Measurements from ENCODE around the gene MYD88. TPM values are rescaled to one million over a fixed set of nuclear protein-coding genes. Genes with fewer than 3 reads are reported as not detected.

Gene MYD88
- total RNA-seq, 1 donor from 2014 or later: 24.2 TPM

GRCh38 chr3:38177181-38177580, 38.7 kb downstream of the MYD88 start:
- TF ChIP-seq CTCF (IDR thresholded peaks at IDR 0.05; ENCODE audit: unreplicated experiment): no peak
- Mint-ChIP-seq H3K4me3 (ENCODE audit: low read depth) (no peak overlapping the region), H3K27ac (no peak overlapping the region), H3K9me3 (ENCODE audit: low read depth) (no peaks in the 10 kb centered on the region), H3K27me3 (no peaks in the 10 kb centered on the region), H3K4me1 (ENCODE audit: low read depth) (peaks cover 4% of the 10 kb centered on the region), H3K36me3 (ENCODE audit: insufficient read depth) (peaks cover 2% of the 10 kb centered on the region)
- DNase-seq (ENCODE audit: low spot score, unreplicated experiment): no peak

- H3K27ac Mint-ChIP-seq: no peak overlapping the region
- H3K4me3 Mint-ChIP-seq (ENCODE audit: low read depth): no peak overlapping the region
- H3K9me3 Mint-ChIP-seq (ENCODE audit: low read depth): peaks cover 4% of the 10 kb centered on the region
- H3K36me3 Mint-ChIP-seq (ENCODE audit: insufficient read depth): peaks cover 29% of the 10 kb centered on the region
- H3K27me3 Mint-ChIP-seq: no peaks in the 10 kb centered on the region
- no peak for TF ChIP-seq CTCF (IDR thresholded peaks at IDR 0.05; ENCODE audit: unreplicated experiment)
- DNase-seq (ENCODE audit: low spot score, unreplicated experiment): no peak
- H3K4me1 Mint-ChIP-seq (ENCODE audit: low read depth): peaks cover 5% of the 10 kb centered on the region
These were observed 48.3 kb downstream of the MYD88 start for GRCh38 chr3:38186781-38187180.

- Mint-ChIP-seq H3K9me3 (ENCODE audit: low read depth) (peaks cover 4% of the 10 kb centered on the region), H3K4me1 (ENCODE audit: low read depth) (peaks cover 3% of the 10 kb centered on the region), H3K4me3 (ENCODE audit: low read depth) (no peak overlapping the region), H3K27ac (no peak overlapping the region), H3K27me3 (no peaks in the 10 kb centered on the region), H3K36me3 (ENCODE audit: insufficient read depth) (peaks cover 25% of the 10 kb centered on the region)
- no peak for DNase-seq (ENCODE audit: low spot score, unreplicated experiment)
- TF ChIP-seq CTCF (IDR thresholded peaks at IDR 0.05; ENCODE audit: unreplicated experiment): no peak
These were observed 52.0 kb downstream of the MYD88 start for GRCh38 chr3:38190481-38190881.

Other genes with a start within 250 kb of the MYD88 start
- 6.8 and 7.6 TPM in 2 replicates for gene VILL, start 147.9 kb upstream of the MYD88 start, total RNA-seq
- 30.0 and 33.3 TPM in 2 replicates for gene PLCD1, start 109.0 kb upstream of the MYD88 start, total RNA-seq
- gene DLEC1, start 99.5 kb upstream of the MYD88 start, total RNA-seq: 1.3 and 1.8 TPM in 2 replicates
- gene ACAA1, start 1.5 kb upstream of the MYD88 start, total RNA-seq: 97.8 and 104 TPM in 2 replicates
- gene OXSR1, start 26.9 kb downstream of the MYD88 start, total RNA-seq: 55.5 and 56.3 TPM in 2 replicates
- gene SLC22A13, start 127.2 kb downstream of the MYD88 start, total RNA-seq: 0.62 and 0.67 TPM in 2 replicates
- 0.18 and 0.72 TPM in 2 replicates for gene SLC22A14, start 143.6 kb downstream of the MYD88 start, total RNA-seq
- 4.0 and 7.0 TPM in 2 replicates for gene XYLB, start 208.1 kb downstream of the MYD88 start, total RNA-seq

All from progenitor cell of endocrine pancreas (in vitro differentiated cells).